Keratinocyte (primary cell): ENCODE data around the gene CORO7.
"Not testable (repeated sequence)": the region's sequence is repeated elsewhere in the genome, so short reads cannot be mapped to it uniquely, and the experiment has no call there.

ENCODE experiments used
- EZH2 ChIP-seq: IDR thresholded peaks from one replicate; pipeline ENCODE4 v1.6.1; 2012; ENCODE audit warnings: inconsistent platforms, mild to moderate bottlenecking, low read length, moderate library complexity
- TF ChIP-seq, protein P1 (sequence below), 3 experiments: IDR thresholded peaks in 1 of 3; conservative IDR thresholded peaks in 1 of 3; optimal IDR thresholded peaks in 1 of 3; 2 replicates in 2 of 3; 3 replicates in 1 of 3; pipeline versions ENCODE3 to v1.5.1; 2011; ENCODE audit warnings: low read length in 3 of 3, mild to moderate bottlenecking in 3 of 3, moderate library complexity in 2 of 3, control low read depth in 1 of 3, inconsistent platforms in 1 of 3; ENCODE audit not compliant: insufficient read depth in 2 of 3; ENCODE audit errors: extremely low read depth in 1 of 3

DNA sequence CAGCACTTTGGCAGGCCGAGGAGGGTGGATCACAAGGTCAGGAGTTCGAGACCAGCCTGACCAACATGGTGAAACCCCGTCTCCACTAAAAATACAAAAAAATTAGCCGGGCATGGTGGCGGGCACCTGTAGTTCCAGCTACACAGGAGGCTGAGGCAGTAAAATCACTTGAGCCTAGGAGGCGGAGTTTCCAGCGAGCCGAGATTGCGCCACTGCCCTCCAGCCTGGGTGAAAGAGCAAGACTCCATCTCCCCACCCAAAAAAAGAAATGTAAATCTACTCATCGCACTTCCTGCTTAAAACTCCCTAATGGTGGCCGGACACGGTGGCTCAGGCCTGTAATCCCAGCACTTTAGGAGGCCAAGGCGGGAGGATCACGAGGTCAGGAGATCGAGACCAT is 22.5 kb downstream of the CORO7 start:
- TF ChIP-seq, protein P1, sequence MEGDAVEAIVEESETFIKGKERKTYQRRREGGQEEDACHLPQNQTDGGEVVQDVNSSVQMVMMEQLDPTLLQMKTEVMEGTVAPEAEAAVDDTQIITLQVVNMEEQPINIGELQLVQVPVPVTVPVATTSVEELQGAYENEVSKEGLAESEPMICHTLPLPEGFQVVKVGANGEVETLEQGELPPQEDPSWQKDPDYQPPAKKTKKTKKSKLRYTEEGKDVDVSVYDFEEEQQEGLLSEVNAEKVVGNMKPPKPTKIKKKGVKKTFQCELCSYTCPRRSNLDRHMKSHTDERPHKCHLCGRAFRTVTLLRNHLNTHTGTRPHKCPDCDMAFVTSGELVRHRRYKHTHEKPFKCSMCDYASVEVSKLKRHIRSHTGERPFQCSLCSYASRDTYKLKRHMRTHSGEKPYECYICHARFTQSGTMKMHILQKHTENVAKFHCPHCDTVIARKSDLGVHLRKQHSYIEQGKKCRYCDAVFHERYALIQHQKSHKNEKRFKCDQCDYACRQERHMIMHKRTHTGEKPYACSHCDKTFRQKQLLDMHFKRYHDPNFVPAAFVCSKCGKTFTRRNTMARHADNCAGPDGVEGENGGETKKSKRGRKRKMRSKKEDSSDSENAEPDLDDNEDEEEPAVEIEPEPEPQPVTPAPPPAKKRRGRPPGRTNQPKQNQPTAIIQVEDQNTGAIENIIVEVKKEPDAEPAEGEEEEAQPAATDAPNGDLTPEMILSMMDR (optimal IDR thresholded peaks at IDR 0.05 in 1 of 3, IDR thresholded peaks at IDR 0.05 in 1 of 3, conservative IDR thresholded peaks at IDR 0.05 in 1 of 3; ENCODE audit: extremely low read depth in 1 of 3, insufficient read depth in 2 of 3, low read length in 3 of 3) = not testable (repeated sequence)
- TF ChIP-seq EZH2 = not testable (repeated sequence)
